KMS-11 (cell line): Measurements from ENCODE around the gene TRIM49D1.
"Not testable (repeated sequence)": the region's sequence is repeated elsewhere in the genome, so short reads cannot be mapped to it uniquely, and the experiment has no call there.

Experiments used
- H2AFZ ChIP-seq: fragments of 200-600 bp; sonication (generic); 2 replicates; pipeline ENCODE4 v1.6.1; 2016; ENCODE audit warnings: antibody characterized with exemption, mixed run types, low read depth
- H3K27ac ChIP-seq: fragments of 200-600 bp; sonication (generic); 2 replicates; pipeline ENCODE4 v1.6.1; 2016; ENCODE audit warnings: mild to moderate bottlenecking, mixed run types
- H3K27me3 ChIP-seq: fragments of 200-600 bp; sonication (generic); 2 replicates; pipeline ENCODE4 v1.6.1; 2017; ENCODE audit warnings: mild to moderate bottlenecking, low read depth, mixed run types, moderate library complexity; ENCODE audit not compliant: insufficient read depth
- H3K36me3 ChIP-seq: fragments of 200-600 bp; sonication (generic); 2 replicates; pipeline ENCODE4 v1.6.1; 2017; ENCODE audit warnings: mild to moderate bottlenecking, mixed run types; ENCODE audit not compliant: insufficient read depth
- H3K4me1 ChIP-seq: fragments of 200-600 bp; sonication (generic); 2 replicates; pipeline ENCODE4 v1.6.1; 2016; ENCODE audit warnings: mild to moderate bottlenecking, low read depth, mixed run types; ENCODE audit not compliant: poor library complexity, severe bottlenecking
- H3K4me2 ChIP-seq: fragments of 200-600 bp; sonication (generic); 2 replicates; pipeline ENCODE4 v1.7.0; 2016; ENCODE audit warnings: mild to moderate bottlenecking, mixed run types
- H3K4me3 ChIP-seq: fragments of 200-600 bp; sonication (generic); IDR thresholded peaks from 2 replicates; pipeline ENCODE4 v1.6.1; 2017; ENCODE audit warnings: low read depth, low read length, mixed read lengths; ENCODE audit not compliant: insufficient read depth
- H3K79me2 ChIP-seq: fragments of 200-600 bp; sonication (generic); 2 replicates; pipeline ENCODE4 v1.6.1; 2016; ENCODE audit warnings: low read depth, mixed run types; ENCODE audit not compliant: insufficient read depth
- H3K9ac ChIP-seq: fragments of 200-600 bp; sonication (generic); 2 replicates; pipeline ENCODE4 v1.6.1; 2016; ENCODE audit warnings: mild to moderate bottlenecking, mixed run types
- H4K20me1 ChIP-seq: fragments of 200-600 bp; sonication (generic); 2 replicates; pipeline ENCODE4 v1.6.1; 2016; ENCODE audit warnings: mild to moderate bottlenecking, mixed run types; ENCODE audit not compliant: insufficient read depth

TRIM49D1 gene

GRCh38 chr11:89863906-89864704, 57.9 kb downstream of the TRIM49D1 start:
- H2AFZ ChIP-seq, H3K79me2 ChIP-seq, H3K27ac ChIP-seq, H3K36me3 ChIP-seq, H4K20me1 ChIP-seq, H3K4me2 ChIP-seq, H3K9ac ChIP-seq, H3K27me3 ChIP-seq, H3K4me3 ChIP-seq, H3K4me1 ChIP-seq: not testable (repeated sequence)
